Muscle of back (tissue), 11 donors: Measurements from ENCODE around the gene ESRRB. TPM values are rescaled to one million over a fixed set of nuclear protein-coding genes. Genes with fewer than 3 reads are reported as not detected.
A peak's percentile ranks its signal among the peaks of the same experiment; 100 is the strongest.
"Not testable (repeated sequence)": the region's sequence is repeated elsewhere in the genome, so short reads cannot be mapped to it uniquely, and the experiment has no call there.

ENCODE experiments used
- DNase-seq, 3 donors: peaks; one replicate each; pipeline versions ENCODE4 v3.0.0 to v3.0.0-alpha.2; 2013
- polyA plus RNA-seq, 10 donors: library from polyadenylated mRNA; unstranded; fragments of 120-200 nt; gene quantifications; one replicate each; pipeline ENCODE4 v1.2.1, GENCODE V29; 2013; ENCODE audit not compliant: insufficient read length in 10 of 10

Gene ESRRB
- polyA plus RNA-seq, 10 donors, result 2.1 to 4.8 (median 3.2) TPM

DNA sequence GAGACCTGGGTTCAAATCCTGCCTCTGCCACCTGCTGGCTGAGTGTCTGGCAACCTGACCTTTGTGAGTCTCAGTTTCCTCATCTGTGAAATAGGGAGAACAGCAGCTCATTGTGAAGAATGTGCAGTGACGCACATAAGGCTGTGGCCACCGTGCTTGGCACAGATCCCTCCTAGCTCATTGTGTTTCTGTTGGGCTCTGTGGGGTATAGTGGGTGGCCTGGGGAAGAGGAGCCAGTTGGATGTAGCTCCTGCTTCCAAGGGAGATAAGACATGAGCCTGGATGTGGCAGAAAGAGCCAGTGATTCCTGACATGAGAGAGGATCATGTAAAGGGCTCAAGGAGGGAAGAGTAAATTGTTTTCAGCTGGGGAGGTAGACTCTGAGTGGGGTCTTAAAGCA, 120.0 kb downstream of the ESRRB start:
- DNase-seq, result no peak

DNA sequence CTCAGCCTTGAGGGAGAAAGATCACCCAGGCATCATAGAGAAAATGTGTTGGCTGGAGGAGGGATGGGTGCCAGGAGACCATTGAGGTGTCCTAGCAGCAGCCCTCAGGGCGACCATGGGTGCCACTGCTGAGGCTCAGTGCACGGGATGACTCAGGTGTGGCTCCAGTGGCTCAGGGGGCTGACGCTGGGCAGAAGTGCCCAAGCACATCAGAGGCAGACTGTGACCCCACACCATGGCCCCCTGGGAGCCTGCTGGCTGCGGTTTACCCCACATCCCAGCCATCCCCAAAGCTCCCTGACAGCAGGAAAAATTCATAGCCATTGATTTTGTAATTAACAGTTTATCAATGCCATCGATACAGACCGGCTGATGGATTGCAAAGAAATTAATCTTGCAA, 120.7 kb downstream of the ESRRB start:
- DNase-seq, result no peak

DNA sequence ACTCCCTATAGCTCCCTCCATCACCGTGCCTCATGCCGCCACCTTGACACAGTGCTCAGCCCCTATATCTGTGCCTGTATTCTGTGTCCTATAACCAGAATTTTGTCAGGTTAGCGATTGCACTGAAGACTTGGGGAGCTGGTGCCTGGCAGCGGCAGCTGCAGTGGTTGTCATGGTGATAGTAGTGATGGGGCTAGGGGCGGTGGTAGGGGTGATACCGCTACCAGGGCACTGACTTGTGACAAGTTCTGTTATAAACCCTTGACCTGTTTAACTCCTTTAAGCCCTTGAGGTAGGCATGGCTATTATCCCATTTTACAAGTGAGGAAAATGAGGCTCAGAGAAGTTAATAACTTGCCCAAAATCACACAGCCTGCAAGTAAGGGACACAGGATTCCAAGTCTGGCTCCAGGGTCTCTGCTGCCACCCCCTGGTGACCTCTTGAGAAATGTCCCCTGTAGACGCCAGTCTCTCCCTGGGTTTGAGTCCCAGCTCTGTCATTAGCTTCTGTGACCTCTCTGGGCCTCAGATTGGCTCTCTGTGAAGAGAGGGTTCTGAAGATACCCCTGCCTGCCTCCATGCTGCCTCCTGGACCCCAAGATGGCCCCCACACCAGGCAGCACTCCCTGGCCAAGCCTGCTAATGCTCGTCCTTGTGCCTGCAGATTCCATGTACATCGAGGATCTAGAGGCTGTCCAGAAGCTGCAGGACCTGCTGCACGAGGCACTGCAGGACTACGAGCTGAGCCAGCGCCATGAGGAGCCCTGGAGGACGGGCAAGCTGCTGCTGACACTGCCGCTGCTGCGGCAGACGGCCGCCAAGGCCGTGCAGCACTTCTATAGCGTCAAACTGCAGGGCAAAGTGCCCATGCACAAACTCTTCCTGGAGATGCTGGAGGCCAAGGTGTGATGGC, 121.9 kb downstream of the ESRRB start:
- no peak for DNase-seq

DNA sequence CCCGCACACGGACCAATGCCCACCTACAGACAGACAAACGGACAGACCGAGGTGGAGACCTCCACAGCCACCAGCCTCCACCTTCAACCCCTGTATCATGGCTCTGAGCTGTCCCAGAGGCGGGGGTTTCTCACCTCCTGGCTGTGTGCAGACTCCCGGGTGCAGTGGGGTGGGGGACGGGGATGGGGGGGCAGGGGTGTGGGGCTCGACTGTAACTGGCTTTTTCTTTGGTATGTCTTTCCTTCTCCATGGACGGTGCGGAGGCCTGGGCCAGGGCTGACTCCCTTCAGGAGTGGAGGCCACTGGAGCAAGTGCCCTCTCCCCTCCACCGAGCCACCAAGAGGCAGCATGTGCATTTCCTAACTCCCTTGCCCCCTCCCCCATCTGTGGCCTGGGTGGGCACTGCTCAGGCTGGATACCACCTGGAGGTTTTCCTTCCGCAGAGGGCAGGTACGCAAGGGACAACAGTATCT, 122.6 kb downstream of the ESRRB start:
- no peak for DNase-seq

DNA sequence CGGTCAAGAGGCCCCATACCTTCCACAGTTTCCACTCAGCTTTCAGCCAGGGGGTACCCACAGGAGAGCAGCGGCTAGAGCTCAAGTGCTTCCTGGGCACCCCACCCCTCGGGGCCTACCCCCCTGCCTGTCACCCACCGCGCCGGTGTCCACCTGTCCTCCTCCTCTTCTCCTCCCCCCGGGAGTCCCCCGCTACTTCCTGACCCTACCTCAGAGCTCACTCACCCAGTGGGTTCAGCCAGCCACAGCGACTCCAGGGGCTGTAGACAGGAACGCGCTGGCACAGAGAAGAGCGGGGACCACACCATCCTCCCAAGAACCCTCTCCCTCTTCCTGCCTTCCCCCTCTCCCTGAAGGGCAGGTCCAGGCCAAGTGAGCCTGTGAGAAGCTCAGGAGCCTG, 123.0 kb downstream of the ESRRB start:
- DNase-seq, result no peak

DNA sequence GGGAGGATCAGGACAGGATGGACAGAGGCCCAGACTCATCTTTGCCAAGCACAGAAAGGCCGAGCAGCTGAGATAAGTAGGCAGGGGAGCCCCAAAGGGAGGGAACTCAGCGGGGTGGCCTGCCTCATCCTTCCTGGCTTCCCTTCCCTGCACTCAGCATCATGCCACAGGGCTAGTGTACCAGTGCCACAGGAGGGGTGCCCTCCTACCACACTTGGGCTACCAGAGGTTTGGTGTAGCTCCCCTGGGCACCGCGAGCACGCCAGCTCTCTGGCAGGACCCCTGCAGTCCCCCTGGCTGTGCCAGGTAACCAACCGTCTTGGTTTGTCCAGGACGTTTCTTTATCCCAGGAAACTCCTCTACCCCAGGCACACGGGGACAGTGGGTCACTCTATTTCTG, 123.5 kb downstream of the ESRRB start:
- DNase-seq, result no peak

DNA sequence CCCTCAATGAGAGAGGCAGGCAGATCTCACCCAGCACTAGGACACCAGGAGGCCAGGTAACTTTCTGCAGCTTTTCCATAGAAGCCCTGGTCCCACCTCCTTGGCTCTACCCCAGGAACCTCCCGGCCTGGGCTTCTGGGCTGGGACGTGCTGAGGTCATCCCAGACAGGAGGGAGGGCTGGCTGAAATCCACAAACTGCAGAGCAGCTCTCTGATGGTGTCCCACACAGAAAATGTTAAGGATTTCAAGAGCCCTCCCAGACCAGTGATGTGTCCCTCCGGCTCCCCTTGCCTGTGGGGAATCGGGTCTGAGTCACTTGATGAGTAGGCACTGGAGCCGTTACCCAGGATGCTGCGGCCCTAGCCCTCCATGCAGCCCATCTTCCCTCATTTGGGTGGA, 124.1 kb downstream of the ESRRB start:
- DNase-seq, result peak in 2 of 3 donors; percentile 40 to 54

DNA sequence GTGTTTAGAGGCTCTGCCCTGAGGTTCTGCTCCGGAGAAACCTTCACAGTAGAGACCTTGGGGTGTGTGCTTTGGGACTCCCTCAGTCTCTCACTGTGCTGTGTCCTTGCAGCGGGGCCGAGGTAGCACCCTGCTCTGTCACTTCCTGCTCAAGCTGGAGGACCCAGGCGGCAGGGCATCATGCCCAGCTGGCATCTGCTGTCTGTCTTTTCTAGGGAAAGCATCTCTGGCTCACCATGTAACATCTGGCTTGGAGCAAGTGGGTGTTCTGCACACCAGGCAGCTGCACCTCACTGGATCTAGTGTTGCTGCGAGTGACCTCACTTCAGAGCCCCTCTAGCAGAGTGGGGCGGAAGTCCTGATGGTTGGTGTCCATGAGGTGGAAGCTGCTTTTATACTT, 124.5 kb downstream of the ESRRB start:
- no peak for DNase-seq

DNA sequence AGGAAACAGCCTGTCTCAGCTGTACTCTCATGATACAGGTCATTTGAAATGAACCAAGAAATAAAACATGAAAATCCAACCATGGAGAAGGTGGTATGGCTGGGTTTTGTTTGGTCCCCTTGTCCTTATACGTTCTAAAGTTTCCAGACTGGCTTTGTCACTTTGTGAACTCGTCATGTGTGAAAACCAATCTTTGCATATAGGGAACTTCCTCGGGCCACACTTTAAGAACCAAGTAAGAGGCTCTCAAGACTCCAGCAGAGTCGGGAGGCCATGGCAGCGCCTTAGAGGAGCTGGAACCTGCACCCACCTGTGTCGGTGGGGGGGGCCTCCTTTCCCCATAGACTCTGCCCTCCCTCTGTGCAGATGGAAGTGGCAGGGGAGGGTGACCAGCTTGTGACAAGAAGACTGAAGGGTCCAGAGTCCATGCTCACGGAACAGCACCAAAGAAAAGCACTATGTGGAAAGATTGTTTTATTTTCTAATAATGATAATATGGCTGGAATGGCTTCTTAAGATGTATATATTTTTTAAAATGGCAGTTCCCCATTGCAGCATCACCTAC, 125.3 kb downstream of the ESRRB start:
- DNase-seq, result no peak

DNA sequence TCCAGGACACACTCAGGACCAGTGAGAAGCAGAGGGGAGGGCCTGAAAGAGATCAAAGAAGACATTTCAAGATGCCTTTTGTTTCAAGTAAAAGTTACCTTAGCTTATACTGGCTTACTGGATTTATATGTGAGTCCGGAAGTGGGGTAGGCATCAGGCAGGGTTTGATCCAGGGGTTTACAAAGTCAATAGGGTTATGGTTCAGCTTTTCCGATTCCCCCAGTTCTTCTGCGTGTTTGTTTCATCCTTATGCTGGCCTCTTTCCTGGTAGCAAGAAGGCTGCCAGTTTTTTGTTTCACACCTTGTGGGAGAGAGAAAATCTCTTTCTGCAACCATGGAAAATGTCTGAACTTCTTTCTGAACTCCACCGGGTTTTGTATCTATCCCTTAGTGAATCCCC, 126.3 kb downstream of the ESRRB start:
- DNase-seq, result no peak

DNA sequence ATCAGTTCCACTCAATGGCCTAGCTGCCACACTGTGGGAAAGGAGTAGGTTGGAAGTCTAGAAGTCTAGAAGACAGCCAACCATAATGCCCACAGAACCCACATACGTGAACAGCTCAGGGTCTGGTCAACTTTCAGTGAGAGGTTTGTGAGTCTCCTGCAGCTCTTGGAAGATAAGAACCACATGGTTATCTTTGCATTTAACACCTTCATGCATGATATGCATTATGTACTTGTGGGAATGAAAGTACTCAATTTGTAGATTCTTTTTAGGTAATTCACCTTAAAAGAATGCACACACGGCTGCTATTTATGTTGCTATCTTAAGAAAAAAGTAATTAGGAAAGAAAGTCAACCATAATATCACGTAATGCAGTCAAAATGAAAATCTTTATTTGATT, 126.7 kb downstream of the ESRRB start:
- no peak for DNase-seq

DNA sequence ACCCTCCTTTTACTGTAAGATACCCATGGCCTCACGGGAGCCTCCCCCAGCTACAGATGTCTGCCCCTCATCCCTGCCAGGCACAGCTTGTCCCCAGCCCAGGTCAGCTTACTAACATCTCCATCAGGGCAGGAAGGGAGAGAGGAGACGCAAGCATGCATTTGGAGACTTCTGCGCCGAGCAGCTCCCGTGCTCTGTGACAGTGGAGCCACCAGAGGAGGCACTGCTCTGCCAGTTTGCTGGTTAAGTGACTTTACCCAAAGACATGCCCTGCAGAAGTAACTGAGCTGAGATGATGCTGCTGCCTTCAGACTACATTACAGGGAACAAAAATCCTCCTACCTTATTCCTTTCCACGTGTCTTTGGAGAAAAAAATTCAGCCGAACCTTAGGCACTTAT, 133.4 kb downstream of the ESRRB start:
- DNase-seq, result no peak

DNA sequence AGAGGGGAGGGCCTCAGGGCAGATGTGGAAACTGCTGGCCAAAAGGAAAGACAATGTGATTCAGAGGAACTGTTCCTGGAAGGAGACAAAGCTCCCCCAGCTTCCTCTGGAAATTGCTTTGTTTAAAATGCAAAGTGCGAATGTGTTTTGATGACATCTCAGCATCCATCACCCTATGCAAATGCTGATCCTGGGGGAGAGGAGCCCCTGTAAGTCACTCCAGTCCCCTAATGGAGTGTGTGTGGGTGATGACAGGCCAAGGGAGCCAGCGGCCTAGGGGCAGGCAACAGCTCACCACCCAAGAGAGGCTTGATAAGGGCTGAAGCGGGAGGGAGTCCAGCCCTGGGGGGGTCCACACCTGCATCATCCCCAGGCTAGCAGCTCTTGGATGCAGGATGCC, 134.2 kb downstream of the ESRRB start:
- no peak for DNase-seq

DNA sequence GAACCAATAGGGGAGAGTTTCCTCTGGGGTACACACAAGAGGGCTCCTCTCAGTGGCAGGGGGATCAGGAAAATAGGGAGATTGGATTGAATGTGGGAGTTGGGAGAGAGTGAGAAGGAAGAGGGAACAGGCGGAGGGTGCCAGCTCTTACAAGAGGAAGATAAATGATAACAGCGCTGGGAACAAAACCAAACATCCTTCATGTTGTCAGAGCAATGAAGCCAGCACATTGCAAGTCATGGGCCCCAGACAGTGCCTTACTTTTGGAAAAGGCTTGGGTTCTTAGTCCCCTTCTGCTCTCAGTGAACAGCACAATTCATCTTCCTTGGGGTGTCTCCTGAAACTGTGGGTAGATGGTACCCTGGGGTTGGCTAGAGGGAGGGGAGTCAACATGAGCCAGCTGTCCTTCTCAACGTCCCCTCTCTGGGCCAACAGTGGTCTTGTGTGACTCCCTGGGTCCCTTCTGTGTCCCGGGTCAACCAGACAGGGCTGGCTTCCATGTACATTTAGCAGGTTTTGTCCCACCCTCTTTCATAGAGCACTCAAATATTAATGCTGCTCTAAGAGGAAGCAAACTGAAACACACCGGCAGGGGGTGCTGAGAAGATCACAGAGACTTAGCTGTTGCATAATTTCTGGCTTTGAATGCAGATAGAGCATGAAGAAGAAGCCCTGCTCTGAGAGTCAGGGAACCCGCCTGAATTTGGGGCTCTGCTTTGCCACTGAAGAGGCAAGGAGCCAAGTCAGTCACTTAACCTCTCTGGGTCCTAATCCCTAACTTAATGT, 138.5 kb downstream of the ESRRB start:
- DNase-seq, result no peak

DNA sequence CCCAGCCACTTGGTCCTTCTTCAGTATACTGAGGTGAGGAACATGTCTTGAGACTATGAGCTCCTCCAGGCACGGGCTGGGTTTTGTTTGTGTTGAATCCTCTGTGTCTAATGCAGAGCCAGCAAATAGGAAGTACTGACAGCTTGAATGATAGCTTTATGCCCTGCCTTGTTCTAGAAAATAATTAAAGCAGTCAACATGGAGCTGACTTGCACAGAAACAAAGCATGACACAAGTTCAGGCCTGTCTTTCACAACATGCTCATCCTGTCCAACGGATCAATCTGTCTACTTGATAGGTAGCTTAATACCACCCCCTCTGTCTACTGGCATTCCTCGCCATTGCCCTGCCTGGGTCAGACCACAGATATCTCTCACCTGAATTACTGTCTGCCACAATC, 140.9 kb downstream of the ESRRB start:
- DNase-seq, result no peak

DNA sequence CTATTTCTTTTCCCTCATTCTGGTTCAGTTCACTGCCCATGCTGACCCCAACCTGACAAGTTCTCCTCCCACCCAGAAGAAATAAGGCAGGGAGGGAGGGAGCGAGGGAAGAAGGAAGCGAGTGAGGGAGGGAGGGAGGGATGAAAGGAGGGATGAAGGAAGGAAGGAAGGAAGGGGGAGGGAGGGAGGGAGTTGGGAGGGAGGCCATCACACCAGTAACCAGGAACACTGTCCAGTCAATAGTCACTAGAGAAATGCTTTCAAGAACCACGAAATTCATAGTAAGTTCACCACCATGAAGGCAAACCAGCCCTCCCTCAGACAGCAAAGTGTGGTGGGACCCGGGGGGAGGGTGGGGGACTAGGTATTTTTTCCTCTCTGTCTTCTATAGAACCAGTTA, 142.4 kb downstream of the ESRRB start:
- DNase-seq, result no peak

DNA sequence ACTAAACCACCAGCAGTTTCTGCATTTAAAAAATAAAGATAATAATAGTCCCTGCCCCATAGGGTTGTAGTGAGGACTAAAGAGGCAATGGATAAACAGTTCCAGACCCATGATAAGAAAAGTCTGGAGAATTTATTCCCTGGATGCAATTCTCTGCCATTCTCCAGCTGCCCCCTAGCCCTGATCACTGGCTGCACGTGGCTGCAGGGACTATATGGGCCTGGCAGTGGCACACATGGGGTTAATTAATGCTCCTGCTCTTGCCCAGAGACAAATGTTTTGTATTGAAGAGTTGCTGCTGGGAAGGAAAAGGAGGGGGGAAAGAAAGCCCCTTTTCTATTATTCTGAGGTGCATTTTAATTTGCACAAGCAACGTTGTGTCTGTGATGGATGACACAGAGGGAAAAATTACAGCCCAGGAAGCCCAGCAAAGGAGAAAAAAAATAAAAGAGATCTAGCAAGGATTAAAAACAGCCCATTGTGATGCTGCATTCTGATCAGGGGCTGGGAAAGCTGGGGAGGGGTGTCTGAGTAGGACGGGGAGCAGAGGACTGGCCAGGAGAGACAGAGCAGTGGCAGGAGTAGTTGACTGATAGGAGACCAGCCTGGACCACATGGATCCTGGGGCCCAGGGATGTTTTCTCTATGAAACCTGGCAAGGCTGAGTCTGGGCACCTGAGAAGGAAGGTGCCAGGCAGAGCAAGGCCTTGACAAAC, 149.3 kb downstream of the ESRRB start:
- DNase-seq, result no peak

DNA sequence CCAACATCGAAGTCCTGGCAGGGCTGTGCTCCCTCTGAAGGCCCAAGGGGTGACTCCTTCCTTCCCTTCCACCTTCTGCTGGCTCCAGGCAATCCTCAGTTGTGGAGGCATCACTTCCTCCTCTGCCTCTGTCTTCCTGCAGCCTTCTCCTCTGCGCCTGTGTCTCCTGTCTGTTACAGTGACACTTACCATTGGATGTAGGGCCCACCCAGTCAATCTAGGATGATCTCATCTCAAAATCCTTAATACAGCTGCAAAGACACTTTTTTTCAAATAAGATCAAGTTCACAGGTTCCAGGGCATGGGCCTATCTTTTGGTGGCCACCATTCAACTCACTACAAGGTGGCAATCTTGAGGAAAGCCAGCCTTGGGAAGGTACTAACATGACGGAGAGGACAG, 155.1 kb downstream of the ESRRB start:
- no peak for DNase-seq

DNA sequence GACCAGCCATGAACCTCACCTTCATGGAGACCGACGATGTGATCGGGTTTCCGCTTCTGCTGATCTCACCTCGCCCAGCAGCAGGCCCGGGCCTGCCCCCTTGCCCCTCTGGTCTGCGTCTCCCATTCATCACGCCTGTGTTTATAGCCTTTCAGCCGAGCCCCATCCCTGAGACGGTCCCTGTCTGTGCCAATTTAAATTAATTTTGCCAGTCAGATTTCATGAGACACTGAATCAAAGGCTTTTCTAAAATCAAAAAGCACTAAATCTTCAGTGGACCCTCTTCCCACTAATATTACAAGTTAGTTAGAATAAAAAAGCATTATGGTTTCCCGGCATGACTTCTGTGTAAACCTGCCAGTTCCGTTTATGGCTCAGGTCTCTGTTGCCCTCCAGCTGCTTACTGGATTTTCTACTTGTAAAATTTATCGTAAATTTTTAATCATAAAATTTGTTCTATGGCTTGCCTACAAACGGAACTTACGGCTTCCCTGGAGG, 155.9 kb downstream of the ESRRB start:
- no peak for DNase-seq

DNA sequence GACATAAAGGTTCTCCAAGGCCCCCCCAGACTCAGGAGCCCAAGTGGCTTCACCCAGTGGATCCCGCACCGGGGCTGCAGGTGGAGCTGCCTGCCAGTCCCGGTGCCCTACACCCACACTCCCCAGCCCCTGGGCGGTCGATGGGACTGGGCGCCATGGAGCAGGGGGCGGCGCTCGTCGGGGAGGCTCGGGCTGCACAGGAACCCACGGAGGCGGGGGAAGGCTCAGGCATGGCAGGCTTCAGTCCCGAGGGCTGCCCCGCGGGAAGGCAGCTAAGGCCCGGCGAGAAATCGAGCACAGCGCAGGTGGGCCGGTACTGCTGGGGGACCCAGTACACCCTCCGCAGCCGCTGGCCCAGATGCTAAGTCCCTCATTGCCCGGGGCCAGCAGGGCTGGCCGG, 160.7 kb downstream of the ESRRB start:
- DNase-seq, result not testable (repeated sequence)

DNA sequence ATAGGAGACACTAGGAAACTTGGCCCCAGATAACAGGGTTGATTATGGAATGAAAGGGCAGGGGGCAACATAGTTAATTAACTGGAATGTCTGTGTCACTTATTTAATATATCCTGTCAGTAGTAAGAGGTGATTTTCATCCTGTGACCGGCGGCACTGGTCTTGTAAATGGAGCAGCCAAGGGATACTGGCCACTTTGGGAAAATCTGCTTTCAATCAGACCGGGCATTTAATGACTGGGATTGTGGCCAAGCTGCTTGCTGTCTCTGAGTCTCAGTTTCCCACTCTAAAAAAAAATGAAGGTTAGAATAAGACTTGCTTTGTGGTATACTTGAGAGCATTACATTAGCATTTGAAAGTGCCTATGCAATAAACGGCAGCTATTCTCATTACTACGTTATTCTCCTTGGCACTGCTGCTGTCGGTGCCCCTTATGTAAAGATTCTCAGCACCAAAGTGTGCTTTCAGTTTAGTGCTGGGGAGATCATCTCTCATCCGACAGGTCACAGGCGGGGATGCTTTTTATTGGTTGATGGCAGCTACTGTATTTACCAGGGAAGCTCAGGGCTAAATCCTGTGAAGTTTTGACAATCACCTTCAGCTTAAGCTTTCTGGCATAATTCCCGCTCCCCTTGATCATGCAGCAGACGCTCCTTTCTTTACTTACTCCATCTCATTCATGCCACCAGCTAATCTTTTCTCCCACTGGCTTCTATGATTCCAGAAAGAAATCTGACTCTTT, 162.1 kb downstream of the ESRRB start:
- DNase-seq, result no peak
